ENCODE results near the gene FAM234B. TPM values are rescaled to one million over a fixed set of nuclear protein-coding genes. Genes with fewer than 3 reads are reported as not detected.
"Not testable (repeated sequence)": the region's sequence is repeated elsewhere in the genome, so short reads cannot be mapped to it uniquely, and the experiment has no call there.

FAM234B gene
- total RNA-seq, 4 donors from 2014 or later = 1.8 to 3.5 (median 2.5) TPM

- intact Hi-C loops (cut with DNase I; ENCODE audit: low total_unique reads) = no loop called here
- ATAC-seq (no peak), DNase-seq (no peak)
- no peak overlapping the region for H3K27ac ChIP-seq
- no peak overlapping the region for H3K4me3 ChIP-seq
- in situ Hi-C loops (cut with MboI; ENCODE audit: low sequenced_read_pairs in 4 of 4) = loop anchor here in 2 of 4 donors (25.0 kb wide), 2 partner anchors 132 to 168 kb away; no protein-coding TSS in a partner anchor
- H3K9me3 ChIP-seq = no peaks in the 10 kb centered on the region
- TF ChIP-seq, protein P1, sequence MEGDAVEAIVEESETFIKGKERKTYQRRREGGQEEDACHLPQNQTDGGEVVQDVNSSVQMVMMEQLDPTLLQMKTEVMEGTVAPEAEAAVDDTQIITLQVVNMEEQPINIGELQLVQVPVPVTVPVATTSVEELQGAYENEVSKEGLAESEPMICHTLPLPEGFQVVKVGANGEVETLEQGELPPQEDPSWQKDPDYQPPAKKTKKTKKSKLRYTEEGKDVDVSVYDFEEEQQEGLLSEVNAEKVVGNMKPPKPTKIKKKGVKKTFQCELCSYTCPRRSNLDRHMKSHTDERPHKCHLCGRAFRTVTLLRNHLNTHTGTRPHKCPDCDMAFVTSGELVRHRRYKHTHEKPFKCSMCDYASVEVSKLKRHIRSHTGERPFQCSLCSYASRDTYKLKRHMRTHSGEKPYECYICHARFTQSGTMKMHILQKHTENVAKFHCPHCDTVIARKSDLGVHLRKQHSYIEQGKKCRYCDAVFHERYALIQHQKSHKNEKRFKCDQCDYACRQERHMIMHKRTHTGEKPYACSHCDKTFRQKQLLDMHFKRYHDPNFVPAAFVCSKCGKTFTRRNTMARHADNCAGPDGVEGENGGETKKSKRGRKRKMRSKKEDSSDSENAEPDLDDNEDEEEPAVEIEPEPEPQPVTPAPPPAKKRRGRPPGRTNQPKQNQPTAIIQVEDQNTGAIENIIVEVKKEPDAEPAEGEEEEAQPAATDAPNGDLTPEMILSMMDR (IDR thresholded peaks at IDR 0.05 in 4 of 5, conservative IDR thresholded peaks at IDR 0.05 in 1 of 5) = no peak
- TF ChIP-seq POLR2A (IDR thresholded peaks at IDR 0.05) = no peak
- H3K27me3 ChIP-seq = no peaks in the 10 kb centered on the region
- no peaks in the 10 kb centered on the region for H3K4me1 ChIP-seq
- peaks cover 0 to 23% of the 10 kb centered on the region in 2 donors for H3K36me3 ChIP-seq
Observed at GRCh38 chr12:13080266-13080665, 36.1 kb downstream of the FAM234B start.

- no peaks in the 10 kb centered on the region for H3K4me1 ChIP-seq
- H3K4me3 ChIP-seq = no peak overlapping the region
- H3K9me3 ChIP-seq = no peaks in the 10 kb centered on the region
- H3K36me3 ChIP-seq = peaks cover 0 to 12% of the 10 kb centered on the region in 2 donors
- TF ChIP-seq, protein P1 (IDR thresholded peaks at IDR 0.05 in 4 of 5, conservative IDR thresholded peaks at IDR 0.05 in 1 of 5) = no peak
- no peak for TF ChIP-seq POLR2A (IDR thresholded peaks at IDR 0.05)
- no peak for DNase-seq
- no peak overlapping the region for H3K27ac ChIP-seq
- no peak for ATAC-seq
- intact Hi-C loops (cut with DNase I; ENCODE audit: low total_unique reads) = no loop called here
- H3K27me3 ChIP-seq = no peaks in the 10 kb centered on the region
- in situ Hi-C loops (cut with MboI; ENCODE audit: low sequenced_read_pairs in 4 of 4) = loop anchor here in 2 of 4 donors (25.0 kb wide), 2 partner anchors 129 to 171 kb away; no protein-coding TSS in a partner anchor
Observed at GRCh38 chr12:13082861-13083260, 38.7 kb downstream of the FAM234B start.

DNA sequence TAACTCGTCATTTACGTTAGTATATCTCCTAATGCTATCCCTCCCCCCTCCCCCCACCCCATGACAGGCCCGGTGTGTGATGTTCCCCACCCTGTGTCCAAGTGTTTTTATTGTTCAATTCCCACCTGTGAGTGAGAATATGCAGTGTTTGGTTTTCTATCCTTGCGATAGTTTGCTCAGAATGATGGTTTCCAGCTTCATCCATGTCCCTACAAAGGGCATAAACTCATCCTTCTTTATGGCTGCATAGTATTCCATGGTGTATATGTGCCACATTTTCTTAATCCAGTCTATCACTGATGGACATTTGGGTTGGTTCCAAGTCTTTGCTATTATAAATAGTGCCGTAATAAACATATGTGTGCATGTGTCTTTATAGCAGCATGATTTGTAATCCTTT, 39.5 kb downstream of the FAM234B start:
- H3K27me3 ChIP-seq; ATAC-seq; DNase-seq; H3K4me3 ChIP-seq; H3K4me1 ChIP-seq; H3K9me3 ChIP-seq; intact Hi-C loops (cut with DNase I; ENCODE audit: low total_unique reads); H3K27ac ChIP-seq: not testable (repeated sequence)
- in situ Hi-C loops (cut with MboI; ENCODE audit: low sequenced_read_pairs in 4 of 4) = loop anchor here in 2 of 4 donors (25.0 kb wide), 2 partner anchors 129 to 171 kb away; no protein-coding TSS in a partner anchor
- H3K36me3 ChIP-seq = peaks cover 0 to 12% of the 10 kb centered on the region in 2 donors

DNA sequence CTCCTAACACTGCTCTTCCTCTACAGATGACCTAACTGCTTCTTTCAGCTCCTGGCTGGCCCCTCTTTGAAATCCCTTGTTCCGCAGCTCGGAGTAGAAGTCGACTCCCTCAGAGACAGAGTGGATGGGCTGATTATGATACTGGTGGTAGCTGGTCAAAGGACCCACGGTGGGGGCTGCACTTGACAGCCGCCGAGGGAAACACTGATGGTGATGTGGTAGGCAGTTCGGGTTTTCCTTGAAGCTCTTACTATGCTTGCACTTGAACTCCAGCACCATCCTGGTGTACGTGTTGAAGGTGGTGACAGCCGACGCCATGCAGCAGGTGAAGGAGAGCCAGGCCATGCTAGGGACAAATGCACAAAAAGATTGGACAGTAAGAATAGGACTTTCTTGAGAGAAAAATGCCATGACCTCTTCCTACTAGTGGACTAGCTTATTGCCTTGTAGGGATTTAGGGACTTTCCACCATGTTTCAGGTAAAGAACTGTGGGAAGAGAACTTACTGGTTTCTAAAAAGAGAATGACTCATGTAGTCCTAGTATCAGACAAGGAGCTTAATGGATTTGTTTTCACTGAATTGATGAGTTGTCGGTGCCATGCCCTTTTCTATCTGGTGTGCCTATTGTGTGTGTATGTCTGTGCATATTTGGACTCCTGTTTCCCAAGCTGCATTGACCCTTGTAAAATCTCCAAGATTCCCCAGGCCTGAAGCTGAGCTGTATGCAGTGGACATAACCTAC, 40.9 kb downstream of the FAM234B start:
- Histone ChIP-seq H3K27ac (no peak overlapping the region), H3K4me3 (no peak overlapping the region), H3K9me3 (no peaks in the 10 kb centered on the region), H3K4me1 (no peaks in the 10 kb centered on the region), H3K36me3 (peaks cover 0 to 12% of the 10 kb centered on the region in 2 donors), H3K27me3 (no peaks in the 10 kb centered on the region)
- TF ChIP-seq POLR2A (IDR thresholded peaks at IDR 0.05) = no peak
- TF ChIP-seq, protein P1 (IDR thresholded peaks at IDR 0.05 in 4 of 5, conservative IDR thresholded peaks at IDR 0.05 in 1 of 5) = no peak
- ATAC-seq = no peak
- in situ Hi-C loops (cut with MboI; ENCODE audit: low sequenced_read_pairs in 4 of 4) (loop anchor here in 2 of 4 donors (25.0 kb wide), 2 partner anchors 127 to 173 kb away; no protein-coding TSS in a partner anchor), intact Hi-C loops (cut with DNase I; ENCODE audit: low total_unique reads) (no loop called here)
- DNase-seq = no peak

GRCh38 chr12:13085968-13086686, 41.9 kb downstream of the FAM234B start:
- ATAC-seq = no peak
- Histone ChIP-seq H3K4me1 (no peaks in the 10 kb centered on the region), H3K27me3 (no peaks in the 10 kb centered on the region), H3K36me3 (peaks cover 0 to 10% of the 10 kb centered on the region in 2 donors), H3K9me3 (no peaks in the 10 kb centered on the region), H3K4me3 (no peak overlapping the region), H3K27ac (no peak overlapping the region)
- in situ Hi-C loops (cut with MboI; ENCODE audit: low sequenced_read_pairs in 4 of 4) = loop anchor here in 2 of 4 donors (25.0 kb wide), 2 partner anchors 126 to 174 kb away; no protein-coding TSS in a partner anchor
- TF ChIP-seq, protein P1 (IDR thresholded peaks at IDR 0.05 in 4 of 5, conservative IDR thresholded peaks at IDR 0.05 in 1 of 5) = no peak
- no peak for TF ChIP-seq POLR2A (IDR thresholded peaks at IDR 0.05)
- intact Hi-C loops (cut with DNase I; ENCODE audit: low total_unique reads) = no loop called here
- no peak for DNase-seq
